ENCODE measurements around the gene TGM3. TPM values are rescaled to one million over a fixed set of nuclear protein-coding genes. Genes with fewer than 3 reads are reported as not detected.

TGM3 gene
- total RNA-seq, 1 experiment from 2014 or later, result not detected

DNA sequence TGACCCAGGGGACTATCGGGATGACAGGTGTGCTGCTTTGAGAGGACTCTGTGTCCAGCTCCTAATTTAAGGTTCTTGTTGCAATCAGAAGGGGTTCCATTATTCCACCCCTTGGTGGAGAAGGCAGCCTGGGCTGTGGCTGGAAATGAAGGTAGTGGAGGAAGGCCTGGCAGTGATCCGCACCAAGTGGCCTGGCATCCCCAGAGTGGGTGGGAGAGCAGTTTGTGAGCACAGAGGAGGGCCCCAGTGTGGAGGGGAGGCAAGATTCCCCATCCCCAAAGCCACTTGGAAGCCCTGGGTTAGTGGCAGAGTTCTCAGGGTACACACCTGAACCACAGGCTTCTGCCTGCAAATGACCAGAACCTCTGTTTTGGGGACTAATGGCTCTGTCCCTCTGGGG, 2.3 kb downstream of the TGM3 start:
- Mint-ChIP-seq H3K9me3 (ENCODE audit: unreplicated experiment) (no peaks in the 10 kb centered on the region), H3K4me1 (ENCODE audit: insufficient read depth, unreplicated experiment) (peaks cover 18% of the 10 kb centered on the region), H3K36me3 (ENCODE audit: insufficient read depth, unreplicated experiment) (no peaks in the 10 kb centered on the region), H3K4me3 (ENCODE audit: unreplicated experiment) (no peak overlapping the region), H3K27me3 (ENCODE audit: insufficient read depth, unreplicated experiment) (peaks cover 11% of the 10 kb centered on the region), H3K27ac (ENCODE audit: low read depth, unreplicated experiment) (no peak overlapping the region)
- TF ChIP-seq, protein P1, sequence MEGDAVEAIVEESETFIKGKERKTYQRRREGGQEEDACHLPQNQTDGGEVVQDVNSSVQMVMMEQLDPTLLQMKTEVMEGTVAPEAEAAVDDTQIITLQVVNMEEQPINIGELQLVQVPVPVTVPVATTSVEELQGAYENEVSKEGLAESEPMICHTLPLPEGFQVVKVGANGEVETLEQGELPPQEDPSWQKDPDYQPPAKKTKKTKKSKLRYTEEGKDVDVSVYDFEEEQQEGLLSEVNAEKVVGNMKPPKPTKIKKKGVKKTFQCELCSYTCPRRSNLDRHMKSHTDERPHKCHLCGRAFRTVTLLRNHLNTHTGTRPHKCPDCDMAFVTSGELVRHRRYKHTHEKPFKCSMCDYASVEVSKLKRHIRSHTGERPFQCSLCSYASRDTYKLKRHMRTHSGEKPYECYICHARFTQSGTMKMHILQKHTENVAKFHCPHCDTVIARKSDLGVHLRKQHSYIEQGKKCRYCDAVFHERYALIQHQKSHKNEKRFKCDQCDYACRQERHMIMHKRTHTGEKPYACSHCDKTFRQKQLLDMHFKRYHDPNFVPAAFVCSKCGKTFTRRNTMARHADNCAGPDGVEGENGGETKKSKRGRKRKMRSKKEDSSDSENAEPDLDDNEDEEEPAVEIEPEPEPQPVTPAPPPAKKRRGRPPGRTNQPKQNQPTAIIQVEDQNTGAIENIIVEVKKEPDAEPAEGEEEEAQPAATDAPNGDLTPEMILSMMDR (IDR thresholded peaks at IDR 0.05; ENCODE audit: unreplicated experiment), result no peak
- DNase-seq (ENCODE audit: unreplicated experiment), result no peak
- CTCF ChIA-PET, result interaction anchor here (0.6 to 2.9 kb wide), 4 partner anchors 15 to 61 kb away, joined by 3 to 15 read pairs (median 4); no protein-coding TSS in a partner anchor
- intact Hi-C loops (cut with micrococcal nuclease), result no loop called here
- POLR2A ChIA-PET, result interaction anchor here (0.6 kb wide), 2 partner anchors 71 to 77 kb away, joined by 3 to 4 read pairs; no protein-coding TSS in a partner anchor
- BruUV-seq (replicated peaks), result no TSS peak

GRCh38 chr20:2298701-2299100, 2.9 kb downstream of the TGM3 start:
- CTCF ChIA-PET, result interaction anchor here (0.6 to 2.9 kb wide), 3 partner anchors 15 to 63 kb away, joined by 4 to 15 read pairs (median 5); no protein-coding TSS in a partner anchor
- Mint-ChIP-seq H3K27me3 (ENCODE audit: insufficient read depth, unreplicated experiment) (peaks cover 11% of the 10 kb centered on the region), H3K9me3 (ENCODE audit: unreplicated experiment) (no peaks in the 10 kb centered on the region), H3K4me1 (ENCODE audit: insufficient read depth, unreplicated experiment) (peaks cover 18% of the 10 kb centered on the region), H3K27ac (ENCODE audit: low read depth, unreplicated experiment) (no peak overlapping the region), H3K36me3 (ENCODE audit: insufficient read depth, unreplicated experiment) (no peaks in the 10 kb centered on the region), H3K4me3 (ENCODE audit: unreplicated experiment) (no peak overlapping the region)
- DNase-seq (ENCODE audit: unreplicated experiment), result no peak
- POLR2A ChIA-PET, result interaction anchor here (1.3 to 3.7 kb wide), 2 partner anchors 15 to 16 kb away, joined by 4 to 14 read pairs; no protein-coding TSS in a partner anchor
- intact Hi-C loops (cut with micrococcal nuclease), result no loop called here
- TF ChIP-seq, protein P1 (IDR thresholded peaks at IDR 0.05; ENCODE audit: unreplicated experiment), result no peak
- no TSS peak for BruUV-seq (replicated peaks)

DNA sequence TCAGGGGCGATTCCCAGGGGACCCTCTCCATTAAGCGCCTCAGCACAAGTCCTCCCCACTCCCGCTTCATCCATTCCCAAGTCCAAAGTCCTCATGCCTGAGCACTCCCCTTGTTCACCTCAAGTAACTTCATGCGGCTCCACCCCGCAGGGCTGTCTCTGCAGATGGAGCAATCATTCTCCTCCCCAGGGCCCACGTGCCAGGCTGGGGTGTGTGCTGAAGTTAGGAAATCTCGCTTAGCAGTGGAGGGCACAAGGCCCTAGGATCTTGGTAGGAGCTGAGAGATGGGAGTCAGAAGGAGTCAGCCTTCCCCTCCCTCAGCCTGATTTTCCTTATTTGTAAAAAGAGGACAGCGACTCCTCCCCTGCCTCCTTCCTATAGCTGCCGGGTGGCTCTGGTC, 3.5 kb downstream of the TGM3 start:
- H3K27ac Mint-ChIP-seq (ENCODE audit: low read depth, unreplicated experiment), result no peak overlapping the region
- TF ChIP-seq, protein P1 (IDR thresholded peaks at IDR 0.05; ENCODE audit: unreplicated experiment), result no peak
- CTCF ChIA-PET, result interaction anchor here (0.6 to 2.9 kb wide), 4 partner anchors 11 to 64 kb away, joined by 3 to 15 read pairs (median 4); no protein-coding TSS in a partner anchor
- H3K27me3 Mint-ChIP-seq (ENCODE audit: insufficient read depth, unreplicated experiment), result peaks cover 14% of the 10 kb centered on the region
- DNase-seq (ENCODE audit: unreplicated experiment), result peak; percentile 75
- BruUV-seq (replicated peaks), result no TSS peak
- peaks cover 18% of the 10 kb centered on the region for H3K4me1 Mint-ChIP-seq (ENCODE audit: insufficient read depth, unreplicated experiment)
- no peaks in the 10 kb centered on the region for H3K36me3 Mint-ChIP-seq (ENCODE audit: insufficient read depth, unreplicated experiment)
- H3K4me3 Mint-ChIP-seq (ENCODE audit: unreplicated experiment), result no peak overlapping the region
- POLR2A ChIA-PET, result interaction anchor here (0.6 to 3.7 kb wide), 3 partner anchors 15 to 1034 kb away, joined by 3 to 14 read pairs (median 4); no protein-coding TSS in a partner anchor
- intact Hi-C loops (cut with micrococcal nuclease), result no loop called here
- no peaks in the 10 kb centered on the region for H3K9me3 Mint-ChIP-seq (ENCODE audit: unreplicated experiment)

DNA sequence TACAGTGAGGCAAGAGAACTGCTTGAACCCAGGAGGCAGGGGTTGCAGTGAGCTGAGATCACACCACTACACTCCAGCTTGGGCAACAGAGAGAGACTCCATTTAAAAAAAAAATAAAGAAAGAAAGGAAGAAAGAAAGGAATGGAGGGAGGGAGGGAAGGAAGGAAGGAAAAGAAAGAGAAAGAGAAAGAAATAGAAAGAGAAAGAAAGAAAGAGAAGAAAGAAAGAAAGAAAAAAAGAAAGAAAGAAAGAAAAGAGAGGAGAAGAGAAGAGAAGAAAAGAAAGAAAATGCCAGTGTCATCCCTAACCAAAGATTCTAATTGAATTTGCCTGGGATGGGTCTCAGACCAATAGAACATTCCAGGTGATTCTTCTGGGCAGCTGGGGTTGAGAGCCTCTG, 4.2 kb downstream of the TGM3 start:
- no TSS peak for BruUV-seq (replicated peaks)
- CTCF ChIA-PET, result interaction anchor here (0.7 to 2.9 kb wide), 4 partner anchors 11 to 230 kb away, joined by 3 to 15 read pairs (median 3); no protein-coding TSS in a partner anchor
- POLR2A ChIA-PET, result interaction anchor here (0.5 to 3.7 kb wide), 3 partner anchors 15 to 1034 kb away, joined by 3 to 14 read pairs (median 3); no protein-coding TSS in a partner anchor
- H3K4me1 Mint-ChIP-seq (ENCODE audit: insufficient read depth, unreplicated experiment), result peaks cover 18% of the 10 kb centered on the region
- no peak for DNase-seq (ENCODE audit: unreplicated experiment)
- H3K27ac Mint-ChIP-seq (ENCODE audit: low read depth, unreplicated experiment), result no peak overlapping the region
- H3K36me3 Mint-ChIP-seq (ENCODE audit: insufficient read depth, unreplicated experiment), result no peaks in the 10 kb centered on the region
- no peaks in the 10 kb centered on the region for H3K9me3 Mint-ChIP-seq (ENCODE audit: unreplicated experiment)
- TF ChIP-seq, protein P1 (IDR thresholded peaks at IDR 0.05; ENCODE audit: unreplicated experiment), result no peak
- peaks cover 21% of the 10 kb centered on the region for H3K27me3 Mint-ChIP-seq (ENCODE audit: insufficient read depth, unreplicated experiment)
- intact Hi-C loops (cut with micrococcal nuclease), result no loop called here
- H3K4me3 Mint-ChIP-seq (ENCODE audit: unreplicated experiment), result no peak overlapping the region
